Right renal cortex interstitium (tissue), 3 donors: ENCODE data around the gene ZSCAN10. TPM values are rescaled to one million over a fixed set of nuclear protein-coding genes. Genes with fewer than 3 reads are reported as not detected.
"Not testable (repeated sequence)": the region's sequence is repeated elsewhere in the genome, so short reads cannot be mapped to it uniquely, and the experiment has no call there.

Source experiments
- DNase-seq, 3 donors: peaks; one replicate each; pipeline ENCODE4 v3.0.0-alpha.2; 2013; ENCODE audit warnings: low read depth in 3 of 3, low spot score in 2 of 3
- polyA plus RNA-seq, 3 donors: library from polyadenylated mRNA; unstranded; fragments of 120-200 nt; gene quantifications; one replicate each; pipeline ENCODE4 v1.2.1, GENCODE V29; 2013; ENCODE audit not compliant: insufficient read length in 3 of 3

ZSCAN10 gene
- polyA plus RNA-seq, 3 donors: 0.11 TPM; not detected in 2

DNA sequence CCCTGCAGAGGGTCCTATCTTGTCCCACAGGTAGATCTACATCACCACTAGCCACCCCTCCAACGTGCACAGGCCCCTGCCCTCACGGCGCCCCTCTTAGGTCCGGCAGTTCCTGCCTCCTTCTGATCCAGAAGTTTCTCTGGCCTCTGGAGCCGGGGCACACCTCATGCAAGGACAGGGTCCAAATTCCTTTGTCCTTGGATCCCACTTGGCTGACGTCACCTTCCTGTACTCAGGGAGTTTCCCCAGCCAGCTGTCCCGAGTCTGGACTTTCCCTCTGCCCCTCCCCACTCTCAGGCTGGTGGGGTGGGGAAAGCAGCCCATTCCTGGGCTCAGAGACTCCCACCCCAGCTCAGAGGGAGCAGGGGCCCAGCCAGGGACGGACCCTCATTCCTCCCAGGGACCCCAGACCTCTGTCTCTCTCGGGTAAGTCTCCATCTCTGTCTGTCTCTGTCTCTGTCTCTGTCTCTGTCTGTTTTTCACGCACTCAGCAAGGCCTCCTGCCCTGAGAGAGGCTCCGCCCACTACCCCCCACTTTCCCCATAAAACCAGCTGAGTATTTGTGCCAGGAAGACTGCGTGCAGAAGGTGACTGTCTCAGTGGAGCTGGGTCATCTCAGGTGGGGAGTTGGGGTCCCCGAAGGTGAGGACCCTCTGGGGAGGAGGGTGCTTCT is 33.9 kb downstream of the ZSCAN10 start, which contains the start of gene IL32:
TSS of gene IL32 (plus strand) at position 572 of the 673 bp plus-strand sequence. CDS start 172 bp downstream, outside the sequence.
- DNase-seq: no peak

DNA sequence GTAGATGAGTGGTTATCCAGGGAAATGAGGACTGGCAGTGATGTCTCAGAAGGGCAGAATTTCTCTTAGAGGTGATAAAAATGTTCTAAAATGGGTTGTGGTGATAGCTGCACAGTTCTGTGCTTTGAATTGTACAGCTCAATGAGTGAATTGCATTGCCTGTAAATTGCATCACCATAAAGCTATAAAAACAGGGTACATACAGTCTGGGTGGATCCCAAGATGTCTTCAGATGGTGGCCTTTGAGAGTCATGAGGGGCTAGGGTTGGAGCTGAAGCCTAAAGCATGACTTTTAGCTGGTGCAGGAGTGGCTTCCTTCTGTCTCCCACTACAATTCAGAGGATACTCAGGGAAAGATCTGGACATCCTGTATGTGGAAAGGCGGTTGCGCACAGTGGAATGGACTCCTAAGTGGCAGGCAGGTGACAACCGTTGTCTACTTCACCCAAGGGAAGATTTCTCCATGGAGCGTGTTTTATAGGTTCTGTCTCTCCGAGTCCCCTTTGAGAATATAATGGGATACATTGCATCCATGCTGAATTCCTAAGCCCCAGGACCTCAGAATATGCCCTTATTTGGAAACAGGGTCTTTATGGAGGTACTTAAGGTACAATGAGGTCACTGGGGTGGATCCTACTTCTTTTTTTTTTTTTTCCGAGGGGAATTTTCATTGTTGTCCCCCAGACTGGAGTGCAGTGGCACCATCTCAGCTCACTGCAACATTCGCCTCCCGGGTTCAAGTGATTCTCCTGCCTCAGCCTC is 35.3 kb downstream of the ZSCAN10 start:
- DNase-seq: no peak

DNA sequence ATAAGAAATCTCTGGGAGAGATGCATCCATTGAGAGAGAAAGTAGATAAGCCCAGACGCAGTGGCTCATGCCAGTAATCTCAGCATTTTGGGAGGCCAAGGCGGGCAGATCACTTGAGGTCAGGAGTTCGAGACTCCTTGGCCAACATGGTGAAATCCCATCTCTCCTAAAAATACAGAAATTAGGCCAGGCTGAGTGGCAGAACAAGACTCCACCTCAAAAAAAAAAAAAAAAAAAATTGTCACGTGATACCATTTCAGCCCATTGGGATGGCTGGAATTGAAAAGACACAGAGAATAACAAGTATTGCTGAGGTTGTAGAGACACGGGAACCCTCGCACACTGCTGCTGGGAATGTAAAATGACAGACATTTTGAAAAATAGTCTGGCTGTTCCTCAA is 36.5 kb downstream of the ZSCAN10 start:
- DNase-seq: no peak

DNA sequence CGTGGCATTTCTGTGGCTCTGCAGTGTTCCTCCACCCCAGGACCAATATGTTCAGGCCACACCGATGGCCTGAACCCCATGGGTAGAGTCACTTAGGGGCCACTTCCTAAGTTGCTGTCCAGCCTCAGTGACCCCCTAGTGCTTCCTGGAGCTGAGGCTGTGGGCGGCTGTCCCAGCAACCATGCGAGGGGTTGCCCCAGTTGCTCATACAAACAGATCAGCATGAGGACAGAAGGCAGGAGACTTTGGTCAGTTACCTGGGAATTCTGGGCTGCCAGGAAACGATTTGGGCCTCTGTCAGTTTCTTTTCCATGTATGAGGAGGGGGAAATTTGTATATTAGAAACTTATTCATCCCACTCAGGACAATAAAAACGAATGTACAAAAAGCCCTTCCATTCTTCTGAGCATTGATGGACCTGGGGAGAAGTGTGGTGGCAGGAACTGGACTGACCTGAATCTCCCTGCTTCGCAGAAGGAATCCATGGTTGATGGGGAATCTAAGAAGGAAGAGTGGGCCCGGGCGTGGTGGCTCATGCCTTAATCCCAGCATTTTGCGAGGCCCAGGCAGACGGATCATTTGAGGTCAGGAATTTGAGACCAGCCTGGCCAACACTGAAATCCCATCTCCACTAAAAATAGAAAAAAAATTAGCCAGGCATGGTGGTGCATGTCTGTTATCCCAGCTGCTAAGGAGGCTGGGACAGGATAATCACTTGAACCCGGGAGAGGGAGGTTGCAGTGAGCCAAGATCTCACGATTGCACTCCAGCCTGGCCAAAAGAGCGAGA is 38.6 kb downstream of the ZSCAN10 start:
- DNase-seq: no peak

DNA sequence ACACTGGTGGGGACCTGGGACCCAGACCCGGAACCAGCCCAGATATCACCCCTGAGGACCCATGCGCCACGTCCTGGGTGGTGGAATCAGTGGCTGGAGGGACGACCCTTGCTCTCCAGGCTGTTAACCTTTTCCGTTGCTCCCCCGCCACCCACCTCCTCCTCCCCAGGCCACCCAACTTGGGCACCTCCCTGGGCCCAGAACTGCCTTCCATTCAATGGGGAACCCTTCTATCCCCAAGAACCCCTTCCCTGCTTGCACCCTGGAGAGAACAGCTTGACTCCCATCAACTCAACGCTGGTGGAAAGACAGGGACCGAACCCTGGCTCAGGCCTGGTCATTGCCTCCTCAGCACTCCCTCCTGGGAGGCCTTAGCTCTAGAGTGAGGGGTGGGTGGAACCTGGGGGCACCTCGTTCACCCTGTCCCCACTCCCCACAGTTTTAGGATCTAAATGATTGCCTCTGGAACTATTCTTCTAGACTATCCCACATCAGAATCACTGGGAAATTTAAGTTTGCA is 39.3 kb downstream of the ZSCAN10 start:
- no peak for DNase-seq

DNA sequence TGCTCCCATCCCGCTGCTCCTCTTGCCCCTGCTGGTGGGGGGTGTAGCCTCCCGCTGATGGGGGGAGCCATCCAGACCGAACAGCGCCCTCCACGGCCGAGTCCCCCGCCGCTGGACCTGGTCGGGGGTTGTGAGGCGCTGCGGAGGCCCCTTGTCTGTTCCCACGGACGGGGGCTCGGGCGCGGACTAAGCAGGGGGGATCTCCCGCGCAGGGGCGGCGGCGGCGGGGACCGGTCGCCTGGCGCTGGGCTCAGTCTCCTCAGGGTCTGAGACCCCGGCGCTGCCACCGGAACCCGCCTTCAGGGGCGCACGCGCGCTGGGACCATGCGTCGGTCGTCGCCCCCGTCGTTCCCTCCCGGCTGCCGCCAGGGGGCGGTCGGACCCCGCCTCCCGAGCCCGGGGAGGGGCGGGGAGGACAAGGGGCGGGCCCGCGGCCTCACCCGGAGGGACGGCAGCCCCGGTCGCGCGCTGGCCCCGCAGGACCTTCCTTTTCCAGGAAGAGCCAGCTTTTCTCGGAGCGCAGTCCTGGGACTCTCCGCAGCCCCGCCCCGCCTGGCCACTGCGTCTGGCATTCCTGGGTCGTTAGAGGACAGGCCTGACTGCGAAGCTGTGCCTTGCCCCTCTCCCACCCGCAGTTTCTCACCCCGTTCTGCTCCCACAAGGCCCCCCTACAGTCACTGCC is 39.9 kb downstream of the ZSCAN10 start:
- DNase-seq: peak; percentile 61 to 79 (median 78)

DNA sequence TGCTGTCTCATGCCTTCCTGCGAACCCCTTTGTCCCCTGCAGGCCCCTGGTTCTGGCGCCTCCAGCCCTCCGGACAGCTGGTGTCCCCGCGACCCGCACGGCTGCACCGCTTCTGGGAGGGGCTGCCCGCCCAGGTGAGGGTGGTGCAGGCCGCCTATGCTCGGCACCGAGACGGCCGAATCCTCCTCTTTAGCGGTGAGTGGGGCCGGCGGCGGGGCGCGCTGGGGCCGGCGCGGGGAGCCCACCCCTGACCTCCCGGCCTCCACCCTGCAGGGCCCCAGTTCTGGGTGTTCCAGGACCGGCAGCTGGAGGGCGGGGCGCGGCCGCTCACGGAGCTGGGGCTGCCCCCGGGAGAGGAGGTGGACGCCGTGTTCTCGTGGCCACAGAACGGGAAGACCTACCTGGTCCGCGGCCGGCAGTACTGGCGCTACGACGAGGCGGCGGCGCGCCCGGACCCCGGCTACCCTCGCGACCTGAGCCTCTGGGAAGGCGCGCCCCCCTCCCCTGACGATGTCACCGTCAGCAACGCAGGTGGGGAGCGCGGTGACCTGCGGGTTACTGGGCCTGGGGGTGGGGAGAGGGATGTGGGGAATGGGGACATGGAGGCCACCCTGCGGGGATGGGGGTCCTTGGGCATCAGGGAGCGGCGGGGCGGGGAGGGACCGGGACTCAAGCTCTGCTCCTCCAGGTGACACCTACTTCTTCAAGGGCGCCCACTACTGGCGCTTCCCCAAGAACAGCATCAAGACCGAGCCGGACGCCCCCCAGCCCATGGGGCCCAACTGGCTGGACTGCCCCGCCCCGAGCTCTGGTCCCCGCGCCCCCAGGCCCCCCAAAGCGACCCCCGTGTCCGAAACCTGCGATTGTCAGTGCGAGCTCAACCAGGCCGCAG is 40.7 kb downstream of the ZSCAN10 start:
- peak in 1 of 3 donors; percentile 24 for DNase-seq

DNA sequence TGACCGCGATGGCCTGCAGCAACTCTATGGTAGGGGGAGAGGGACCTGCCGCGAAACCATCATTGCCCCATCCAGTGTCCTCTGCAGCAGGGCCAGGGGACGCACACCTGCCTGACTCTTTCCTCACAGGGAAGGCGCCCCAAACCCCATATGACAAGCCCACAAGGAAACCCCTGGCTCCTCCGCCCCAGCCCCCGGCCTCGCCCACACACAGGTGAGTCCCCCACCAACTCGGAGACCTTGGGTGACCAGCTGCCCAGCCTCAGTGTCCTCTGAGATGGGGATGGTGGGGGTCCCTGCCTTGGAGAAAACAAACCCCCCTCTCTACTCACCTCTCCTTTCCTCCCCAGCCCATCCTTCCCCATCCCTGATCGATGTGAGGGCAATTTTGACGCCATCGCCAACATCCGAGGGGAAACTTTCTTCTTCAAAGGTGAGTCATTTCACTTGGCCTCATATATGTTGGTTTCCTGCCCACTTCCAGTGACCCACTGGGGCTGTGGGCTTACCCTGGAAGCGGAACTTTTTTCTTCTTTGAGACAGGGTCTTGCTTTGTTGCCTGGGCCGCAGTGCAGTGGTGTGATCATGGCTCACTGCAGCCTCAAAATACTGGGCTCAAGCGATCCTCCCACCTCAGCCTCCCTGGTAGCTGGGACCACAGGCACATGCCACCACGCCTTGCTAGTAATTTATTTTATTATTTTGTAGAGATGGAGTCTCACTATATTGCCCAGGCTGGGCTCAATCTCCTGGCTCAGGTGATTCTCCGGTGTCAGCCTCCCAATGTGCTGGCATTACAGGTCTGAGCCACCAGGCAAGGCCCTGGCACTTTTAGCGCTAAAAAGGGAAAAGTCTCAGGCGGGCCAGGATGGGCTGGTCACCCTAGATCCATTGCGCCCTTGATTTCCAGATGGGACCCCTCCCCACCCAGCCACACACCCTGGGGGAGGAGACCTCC is 41.6 kb downstream of the ZSCAN10 start:
- no peak for DNase-seq

DNA sequence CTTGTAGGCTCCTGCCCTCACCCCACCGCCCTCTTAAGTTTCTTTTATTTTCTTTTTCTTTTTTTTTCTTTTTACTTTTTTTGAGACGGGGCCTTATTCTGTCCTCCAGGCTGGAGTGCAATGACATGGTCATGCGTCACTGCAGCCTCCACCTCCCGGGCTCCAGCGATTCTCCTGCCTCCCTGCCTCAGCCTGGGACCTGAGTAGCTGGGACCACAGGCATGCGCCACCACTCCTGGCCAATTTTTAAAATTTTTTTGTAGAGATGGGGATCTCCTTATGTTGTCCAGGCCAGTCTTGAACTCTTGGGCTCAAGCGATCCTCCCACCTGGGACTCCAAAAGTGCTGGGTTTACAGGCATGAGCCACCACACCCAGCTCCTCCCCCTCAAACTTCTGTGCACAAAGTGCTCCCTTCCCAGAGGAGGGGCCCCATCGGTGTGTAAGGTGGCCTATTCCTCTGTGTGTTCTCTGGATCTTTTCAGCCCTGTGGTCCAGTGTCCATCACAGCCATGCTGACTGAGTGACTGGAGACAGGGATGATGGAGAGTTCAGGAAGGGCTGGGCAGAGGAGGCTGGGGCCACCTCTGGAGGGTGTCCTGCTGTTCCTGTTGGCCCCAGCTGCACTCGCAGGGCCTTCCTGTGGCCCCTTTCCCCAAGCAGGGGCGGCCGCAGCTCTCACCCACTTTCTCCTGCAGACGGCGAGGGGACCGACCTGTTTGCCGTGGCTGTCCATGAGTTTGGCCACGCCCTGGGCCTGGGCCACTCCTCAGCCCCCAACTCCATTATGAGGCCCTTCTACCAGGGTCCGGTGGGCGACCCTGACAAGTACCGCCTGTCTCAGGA is 42.5 kb downstream of the ZSCAN10 start:
- no peak for DNase-seq

DNA sequence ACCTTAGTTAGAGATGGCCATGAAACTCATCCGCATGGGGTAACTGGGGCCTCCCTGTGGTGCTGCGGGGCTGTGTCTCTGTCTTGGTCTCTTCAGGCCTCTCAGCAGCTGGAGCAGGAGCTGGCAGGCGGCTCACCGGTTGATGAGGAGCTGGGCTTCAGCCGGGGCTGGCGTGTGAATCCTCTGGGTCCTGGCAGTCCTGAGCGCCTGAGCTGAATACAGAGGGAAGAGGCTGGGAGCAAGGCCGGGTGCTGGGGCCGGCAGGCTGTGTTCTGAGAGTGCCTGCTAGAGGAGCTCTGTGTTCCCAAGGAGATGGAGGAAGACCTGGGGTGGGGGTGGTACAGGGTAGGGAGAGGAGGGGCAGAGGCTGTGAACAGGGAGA is 43.4 kb downstream of the ZSCAN10 start:
- not testable (repeated sequence) for DNase-seq

DNA sequence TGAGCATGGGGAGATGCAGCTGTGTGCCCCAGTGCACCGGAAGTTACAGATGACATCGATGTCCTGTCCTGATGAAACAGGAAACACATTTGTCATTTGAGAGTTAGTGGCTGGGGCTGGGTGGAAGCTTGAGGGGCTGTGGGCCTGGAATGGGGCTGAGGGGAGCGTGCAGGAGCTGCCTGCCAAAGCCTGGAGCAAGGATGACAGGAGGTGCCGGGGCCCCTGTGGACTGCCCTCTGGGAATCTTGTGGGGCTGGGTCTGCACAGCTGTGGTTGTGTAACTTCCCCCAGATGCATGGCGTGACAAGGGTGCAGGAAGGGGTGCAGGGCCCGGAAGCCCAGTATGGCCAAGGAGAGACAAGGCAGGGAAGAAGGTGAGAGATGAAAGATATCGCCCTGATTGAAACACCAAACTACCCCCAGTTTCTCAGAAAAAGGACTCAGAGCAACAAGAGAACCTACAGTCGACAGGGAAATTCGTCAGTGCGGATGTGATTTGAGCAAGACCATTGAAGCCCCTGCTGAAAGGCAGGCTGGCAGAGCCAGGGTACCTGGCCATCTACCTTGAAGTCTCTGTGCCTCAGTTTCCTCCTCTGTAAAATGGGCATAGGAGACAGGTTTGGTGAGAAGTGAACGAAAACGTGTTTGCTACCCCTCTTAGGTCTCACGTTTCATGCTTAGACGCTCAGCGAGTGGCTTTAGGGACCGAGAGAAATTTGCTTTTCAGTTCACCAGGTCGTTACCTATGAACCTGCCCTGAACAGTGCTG is 43.9 kb downstream of the ZSCAN10 start:
- no peak for DNase-seq

DNA sequence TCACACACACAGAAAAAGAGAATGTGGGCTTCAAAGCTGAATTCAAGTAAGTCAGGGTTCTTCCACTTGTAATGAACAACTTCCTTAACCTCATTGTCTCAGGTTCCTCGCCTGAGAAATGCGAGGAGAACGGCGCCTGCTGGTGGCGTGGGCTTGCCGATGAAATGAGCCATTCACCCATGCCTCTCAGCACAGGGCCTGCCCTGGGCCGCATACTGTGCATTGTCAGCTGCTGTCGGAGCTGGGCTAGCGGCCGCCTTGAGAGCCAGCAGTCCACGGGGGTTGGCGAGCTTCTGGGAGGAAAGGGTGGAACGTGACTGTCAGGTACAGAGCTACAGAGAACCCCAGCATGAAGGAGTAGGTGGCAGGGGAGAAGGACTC is 45.8 kb downstream of the ZSCAN10 start:
- not testable (repeated sequence) for DNase-seq

DNA sequence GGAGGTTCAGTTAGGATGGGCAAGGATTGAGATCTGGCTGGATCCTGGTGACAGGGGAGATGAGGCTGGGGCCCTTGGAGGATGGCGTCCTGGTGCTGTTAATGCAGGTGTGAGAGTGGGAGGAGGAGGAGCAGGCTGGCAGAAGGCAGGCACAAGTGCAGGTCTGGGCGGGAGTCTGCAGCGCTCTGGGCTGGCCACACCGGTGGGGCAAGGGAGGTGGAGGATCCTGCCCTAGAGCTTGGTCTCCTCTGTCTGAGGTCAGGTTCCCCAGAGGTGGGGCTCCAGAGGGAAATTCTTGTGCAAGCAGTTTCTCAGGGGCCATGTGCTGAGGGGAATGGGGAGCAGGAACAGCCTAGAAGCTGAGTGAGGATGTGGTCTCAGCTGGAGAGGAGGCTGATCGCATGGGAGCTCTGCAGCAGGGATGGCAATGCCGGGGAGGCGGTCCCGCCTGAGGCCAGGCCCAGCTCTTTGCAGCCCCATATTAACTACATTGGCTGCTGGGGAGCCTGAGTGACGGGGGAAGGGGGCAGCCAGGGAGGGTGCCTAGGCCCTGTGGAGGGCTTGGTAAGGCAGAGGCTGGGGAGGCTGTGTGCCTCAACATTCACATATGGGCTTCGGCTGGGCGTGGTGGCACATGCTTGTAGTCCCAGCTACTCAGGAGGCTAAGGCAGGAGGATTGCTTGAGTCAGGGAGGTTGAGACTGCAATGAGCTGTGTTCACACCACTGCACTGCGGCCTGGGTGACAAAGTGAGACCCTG is 46.3 kb downstream of the ZSCAN10 start:
- DNase-seq: not testable (repeated sequence)

DNA sequence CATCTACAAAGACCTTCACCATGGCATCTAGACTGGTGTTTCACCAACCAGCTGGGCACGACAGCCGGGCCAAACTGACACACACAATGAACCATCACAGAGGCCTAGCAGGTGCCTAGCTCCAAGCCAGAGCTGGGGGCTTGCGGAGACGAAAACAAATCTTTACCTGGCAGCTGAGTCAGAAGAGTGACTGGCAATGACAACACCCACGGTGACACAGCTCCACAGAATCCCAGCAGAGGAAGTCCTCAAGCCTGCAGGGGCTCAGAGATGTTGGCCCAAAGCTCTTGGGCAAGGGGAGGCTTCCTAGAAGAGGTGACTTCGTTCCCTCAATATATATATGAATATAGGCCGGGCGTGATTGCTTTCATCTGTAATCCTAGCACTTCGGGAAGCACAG is 47.6 kb downstream of the ZSCAN10 start:
- DNase-seq: no peak

DNA sequence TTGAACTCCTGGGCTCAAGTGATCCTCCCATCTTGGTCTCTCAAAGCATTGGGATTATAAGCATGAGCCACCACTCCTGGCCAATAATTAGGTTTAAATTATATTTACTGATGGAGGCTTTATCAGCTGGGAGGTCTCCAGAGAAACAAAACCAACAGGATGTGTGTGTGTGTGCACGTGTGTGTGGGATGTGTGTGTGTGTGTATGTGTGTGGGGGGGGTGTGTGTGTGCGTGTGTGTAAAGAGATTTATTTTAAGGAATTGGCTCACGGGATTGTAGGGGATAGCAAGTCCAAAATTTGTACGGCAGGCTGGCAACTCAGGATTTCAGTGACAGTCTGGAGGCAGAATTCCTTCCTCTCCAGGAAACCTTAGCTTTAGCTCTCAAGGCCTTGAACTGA is 48.1 kb downstream of the ZSCAN10 start:
- DNase-seq: no peak

DNA sequence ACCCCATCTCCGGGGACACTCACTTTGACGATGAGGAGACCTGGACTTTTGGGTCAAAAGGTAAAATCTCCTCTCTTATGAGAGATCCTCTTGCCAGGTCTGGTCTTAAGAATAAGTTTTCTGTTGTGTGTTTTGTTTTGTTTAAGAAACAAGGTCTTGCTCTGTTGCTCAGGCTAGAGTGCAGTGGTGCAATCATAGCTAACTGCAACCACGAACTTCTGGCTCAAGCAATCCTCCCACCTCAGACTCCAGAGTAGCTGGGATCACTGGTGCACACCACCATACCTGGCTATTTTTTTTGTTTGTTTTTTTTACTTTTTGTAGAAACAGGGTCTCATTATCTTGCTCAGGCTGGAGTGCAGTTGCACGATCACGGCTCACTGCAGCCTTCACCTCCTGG is 48.6 kb downstream of the ZSCAN10 start:
- DNase-seq: no peak
